ENCODE measurements around the gene TMIGD1.
A peak's percentile ranks its signal among the peaks of the same experiment; 100 is the strongest.

TMIGD1 gene

DNA sequence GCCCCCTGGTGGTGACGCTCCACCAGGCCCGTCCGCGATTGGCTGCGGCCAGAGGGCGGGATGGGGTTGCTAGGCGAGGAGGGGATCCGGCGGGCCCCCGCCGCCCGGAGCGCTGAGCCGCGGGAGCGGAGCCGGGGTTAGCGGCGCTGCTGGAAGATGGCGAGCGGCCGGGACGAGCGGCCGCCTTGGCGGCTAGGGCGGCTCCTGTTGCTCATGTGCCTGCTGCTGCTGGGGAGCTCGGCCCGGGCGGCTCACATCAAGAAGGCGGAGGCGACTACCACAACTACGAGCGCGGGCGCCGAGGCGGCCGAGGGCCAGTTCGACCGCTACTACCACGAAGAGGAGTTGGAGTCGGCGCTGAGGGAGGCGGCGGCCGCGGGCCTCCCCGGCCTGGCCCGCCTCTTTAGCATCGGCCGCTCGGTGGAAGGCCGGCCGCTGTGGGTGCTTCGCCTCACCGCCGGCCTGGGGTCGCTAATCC is 45.0 kb upstream of the TMIGD1 start, which contains the start of gene CPD:
Gene CPD (plus strand): TSS at position 103 of the 478 bp plus-strand sequence. CDS start 54 bp downstream, at position 157.
- DNase-seq (ENCODE audit: low read depth in 2 of 2) = peak; percentile 95 to 97
- TF ChIP-seq, protein P1, sequence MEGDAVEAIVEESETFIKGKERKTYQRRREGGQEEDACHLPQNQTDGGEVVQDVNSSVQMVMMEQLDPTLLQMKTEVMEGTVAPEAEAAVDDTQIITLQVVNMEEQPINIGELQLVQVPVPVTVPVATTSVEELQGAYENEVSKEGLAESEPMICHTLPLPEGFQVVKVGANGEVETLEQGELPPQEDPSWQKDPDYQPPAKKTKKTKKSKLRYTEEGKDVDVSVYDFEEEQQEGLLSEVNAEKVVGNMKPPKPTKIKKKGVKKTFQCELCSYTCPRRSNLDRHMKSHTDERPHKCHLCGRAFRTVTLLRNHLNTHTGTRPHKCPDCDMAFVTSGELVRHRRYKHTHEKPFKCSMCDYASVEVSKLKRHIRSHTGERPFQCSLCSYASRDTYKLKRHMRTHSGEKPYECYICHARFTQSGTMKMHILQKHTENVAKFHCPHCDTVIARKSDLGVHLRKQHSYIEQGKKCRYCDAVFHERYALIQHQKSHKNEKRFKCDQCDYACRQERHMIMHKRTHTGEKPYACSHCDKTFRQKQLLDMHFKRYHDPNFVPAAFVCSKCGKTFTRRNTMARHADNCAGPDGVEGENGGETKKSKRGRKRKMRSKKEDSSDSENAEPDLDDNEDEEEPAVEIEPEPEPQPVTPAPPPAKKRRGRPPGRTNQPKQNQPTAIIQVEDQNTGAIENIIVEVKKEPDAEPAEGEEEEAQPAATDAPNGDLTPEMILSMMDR (IDR thresholded peaks at IDR 0.05; ENCODE audit: low read depth, low read length) = no peak
- peak within 1 kb of the TSS; percentile 78 to 87 for H3K4me3 ChIP-seq (replicated peaks in 1 of 2; ENCODE audit: low read depth in 2 of 2, low read length in 2 of 2)

DNA sequence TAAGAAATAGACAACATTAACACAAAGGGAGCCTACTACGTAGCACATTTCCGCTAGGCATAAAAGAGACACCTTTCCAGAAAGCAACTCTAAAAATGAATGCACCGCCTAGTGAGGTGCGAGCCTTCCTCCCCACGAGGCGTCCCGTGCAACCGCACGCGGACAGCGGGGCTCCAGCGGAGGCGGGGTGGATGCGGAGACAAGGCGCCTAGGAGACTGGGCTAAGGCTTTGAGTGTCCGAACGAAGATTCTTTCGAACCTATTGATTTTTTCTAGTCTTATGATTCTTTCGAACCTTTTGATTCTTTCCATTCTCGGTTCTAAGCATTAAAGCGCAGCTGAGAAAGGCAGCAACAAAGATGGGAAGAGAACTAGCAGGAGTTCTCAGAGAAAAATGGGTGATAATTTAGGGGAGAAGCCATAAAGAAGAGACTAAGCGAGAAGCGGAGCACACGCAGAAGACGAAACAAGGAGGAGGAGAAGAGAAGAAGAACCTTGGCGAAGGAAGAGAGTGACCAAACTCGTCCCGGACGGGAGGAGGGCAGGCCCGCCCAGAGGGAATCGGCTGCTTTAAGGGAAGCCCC is 44.5 kb upstream of the TMIGD1 start:
- TF ChIP-seq, protein P1 (IDR thresholded peaks at IDR 0.05; ENCODE audit: low read depth, low read length) = no peak
- H3K4me3 ChIP-seq (replicated peaks in 1 of 2; ENCODE audit: low read depth in 2 of 2, low read length in 2 of 2) = peak overlapping the region; percentile 18 to 78

DNA sequence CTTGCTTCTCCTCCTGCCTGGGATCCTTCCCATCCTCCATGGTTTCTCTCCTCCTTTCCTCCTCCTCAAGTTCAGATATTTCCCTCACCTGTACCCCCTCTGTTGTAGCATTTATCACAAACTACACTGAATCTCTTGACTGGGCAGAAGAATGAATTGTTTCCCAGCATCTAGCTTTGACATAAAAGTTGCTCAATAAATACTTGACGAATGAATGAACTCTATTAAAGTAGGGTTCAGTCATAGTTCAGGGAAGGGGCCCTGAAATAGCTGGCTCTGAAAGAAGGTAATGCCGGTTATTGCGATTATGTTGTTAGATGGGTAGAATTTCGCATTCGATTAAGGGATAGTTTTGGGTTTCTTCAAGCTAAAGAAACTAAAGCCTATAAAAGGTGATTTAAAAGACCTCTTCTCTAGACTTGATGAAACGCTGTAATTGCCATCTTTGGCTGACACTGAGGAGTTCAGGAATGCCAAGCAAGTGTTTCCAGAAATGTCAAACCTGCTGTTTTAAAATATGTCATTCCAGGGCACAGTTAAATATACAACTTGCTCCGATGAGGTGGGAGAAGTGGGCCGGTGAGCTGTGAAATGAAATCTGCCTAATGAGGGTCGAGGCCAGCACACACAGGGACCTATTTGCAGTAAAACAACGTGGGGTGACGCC is 43.9 kb upstream of the TMIGD1 start:
- TF ChIP-seq, protein P1 (IDR thresholded peaks at IDR 0.05; ENCODE audit: low read depth, low read length) = no peak
- DNase-seq (ENCODE audit: low read depth in 2 of 2) = peak in 1 of 2 donors; percentile 55
- H3K4me3 ChIP-seq (replicated peaks in 1 of 2; ENCODE audit: low read depth in 2 of 2, low read length in 2 of 2) = peak overlapping the region; percentile 18 to 78

More for the DNA sequence above, 44.5 kb upstream of the TMIGD1 start:
- DNase-seq (ENCODE audit: low read depth in 2 of 2) = peak in 1 of 2 donors; percentile 31

DNA sequence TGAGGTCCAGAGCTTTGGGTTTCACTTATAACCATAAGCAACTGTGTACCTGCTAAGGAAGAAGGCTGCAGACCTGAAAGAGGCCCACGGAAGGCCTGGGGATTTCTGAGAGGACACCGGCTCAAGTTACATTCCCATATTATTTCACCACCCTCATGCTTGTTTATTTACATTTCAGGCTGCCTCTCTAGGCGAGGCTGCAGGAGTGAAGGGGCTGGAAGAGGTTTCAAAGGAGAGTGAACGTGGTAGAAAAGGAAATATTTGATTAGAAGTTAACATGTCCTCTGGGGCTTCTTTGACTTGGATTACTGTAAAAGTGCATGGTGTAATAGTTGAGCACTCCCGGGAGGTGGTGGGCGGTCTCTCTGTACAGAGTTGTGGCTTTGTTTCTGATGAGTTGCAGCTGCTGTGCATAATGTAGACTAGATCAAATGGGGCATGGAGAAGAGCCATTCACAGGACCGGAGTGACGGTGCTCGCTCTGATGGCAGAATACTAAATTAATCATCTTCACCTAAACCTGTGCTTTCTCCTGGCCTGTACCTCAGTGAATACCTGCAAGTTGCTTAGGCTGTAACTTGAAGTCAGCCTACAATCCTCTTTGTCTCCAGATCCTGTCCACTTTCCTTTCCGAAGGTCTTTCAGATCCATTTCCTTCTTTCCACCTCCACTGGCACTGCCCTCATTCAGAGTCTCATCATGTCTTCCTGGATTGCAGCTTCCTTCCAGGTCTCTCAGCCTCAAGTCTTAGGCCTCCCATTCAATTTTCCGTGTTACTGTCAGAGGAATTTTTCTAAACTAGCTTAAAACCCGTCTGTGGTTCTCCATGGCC is 43.0 kb upstream of the TMIGD1 start:
- DNase-seq (ENCODE audit: low read depth in 2 of 2) = peak; percentile 89 to 95
- no peak overlapping the region for H3K4me3 ChIP-seq (replicated peaks in 1 of 2; ENCODE audit: low read depth in 2 of 2, low read length in 2 of 2)
- TF ChIP-seq, protein P1 (IDR thresholded peaks at IDR 0.05; ENCODE audit: low read depth, low read length) = no peak

DNA sequence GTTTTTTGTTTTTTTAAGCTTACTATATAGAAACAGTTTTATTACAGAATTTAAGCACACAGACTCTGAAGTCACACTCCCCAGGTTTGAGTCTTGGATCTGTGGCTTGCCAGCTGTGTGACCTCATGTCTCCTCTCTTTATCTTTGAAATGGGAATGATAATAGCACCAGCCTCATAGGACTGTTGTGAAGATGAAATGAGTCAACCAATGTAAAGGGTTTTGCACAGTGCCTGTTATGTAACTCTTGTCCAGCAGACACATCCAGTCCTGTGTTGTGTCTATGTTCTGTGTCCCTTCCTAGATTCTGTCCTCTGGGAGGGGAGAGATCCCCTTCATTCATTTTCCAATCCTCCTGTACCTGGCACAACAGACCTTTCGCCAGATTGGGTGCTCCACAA is 41.8 kb upstream of the TMIGD1 start:
- TF ChIP-seq, protein P1 (IDR thresholded peaks at IDR 0.05; ENCODE audit: low read depth, low read length) = no peak
- no peak overlapping the region for H3K4me3 ChIP-seq (replicated peaks in 1 of 2; ENCODE audit: low read depth in 2 of 2, low read length in 2 of 2)

DNA sequence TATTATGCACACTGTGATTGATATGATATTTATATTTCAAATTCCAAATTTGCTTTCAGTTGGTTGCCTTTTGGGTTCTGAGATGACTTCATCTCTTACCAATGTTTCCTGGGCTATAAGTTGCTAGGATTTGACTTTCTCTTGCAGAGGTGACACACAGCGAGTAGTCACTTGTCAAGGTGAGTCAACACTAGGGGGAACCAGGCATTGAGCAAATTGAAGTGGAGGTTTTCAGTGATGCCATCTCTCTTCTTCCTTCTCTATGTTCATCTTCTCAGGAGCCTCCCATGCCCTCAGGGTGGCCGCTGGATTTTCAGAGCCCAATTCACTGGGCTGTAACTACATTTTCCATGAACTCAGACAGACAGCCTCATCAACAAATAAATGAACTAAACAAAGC is 38.9 kb upstream of the TMIGD1 start:
- DNase-seq (ENCODE audit: low read depth in 2 of 2) = peak in 1 of 2 donors; percentile 55

More for the DNA sequence above, 41.8 kb upstream of the TMIGD1 start:
- peak; percentile 33 to 35 for DNase-seq (ENCODE audit: low read depth in 2 of 2)

More for the DNA sequence above, 38.9 kb upstream of the TMIGD1 start:
- TF ChIP-seq, protein P1 (IDR thresholded peaks at IDR 0.05; ENCODE audit: low read depth, low read length) = no peak
- no peak overlapping the region for H3K4me3 ChIP-seq (replicated peaks in 1 of 2; ENCODE audit: low read depth in 2 of 2, low read length in 2 of 2)
